Hematopoietic multipotent progenitor cell treated with erythropoietin and hydrocortisone succinate and interleukin-3 and kit ligand, for 8 days (in vitro differentiated cells): ENCODE data around the gene RPL6.
A peak's percentile ranks its signal among the peaks of the same experiment; 100 is the strongest.

Experiments used
- DNase-seq: peaks from one replicate; pipeline ENCODE4 v3.0.0-alpha.2; 2015

RPL6 gene

DNA sequence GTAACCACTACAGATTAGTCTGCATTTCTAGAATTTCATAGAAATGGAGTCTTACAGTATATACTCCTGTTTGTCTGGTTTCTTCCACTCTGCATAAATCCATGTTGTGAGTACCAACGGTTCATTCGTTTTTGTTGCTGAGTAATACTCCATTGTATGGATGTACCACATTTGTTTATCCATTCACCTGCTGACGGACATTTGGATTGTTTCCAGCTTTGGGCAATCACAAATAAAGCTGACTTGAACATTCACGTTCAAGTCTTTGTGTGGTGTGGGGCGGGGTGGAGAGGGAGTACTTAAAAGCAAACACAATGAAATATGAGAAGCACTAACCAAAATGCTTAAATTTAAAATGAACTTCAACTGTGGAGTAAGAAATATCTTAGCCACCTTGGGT is 34.3 kb downstream of the RPL6 start:
- no peak for DNase-seq

DNA sequence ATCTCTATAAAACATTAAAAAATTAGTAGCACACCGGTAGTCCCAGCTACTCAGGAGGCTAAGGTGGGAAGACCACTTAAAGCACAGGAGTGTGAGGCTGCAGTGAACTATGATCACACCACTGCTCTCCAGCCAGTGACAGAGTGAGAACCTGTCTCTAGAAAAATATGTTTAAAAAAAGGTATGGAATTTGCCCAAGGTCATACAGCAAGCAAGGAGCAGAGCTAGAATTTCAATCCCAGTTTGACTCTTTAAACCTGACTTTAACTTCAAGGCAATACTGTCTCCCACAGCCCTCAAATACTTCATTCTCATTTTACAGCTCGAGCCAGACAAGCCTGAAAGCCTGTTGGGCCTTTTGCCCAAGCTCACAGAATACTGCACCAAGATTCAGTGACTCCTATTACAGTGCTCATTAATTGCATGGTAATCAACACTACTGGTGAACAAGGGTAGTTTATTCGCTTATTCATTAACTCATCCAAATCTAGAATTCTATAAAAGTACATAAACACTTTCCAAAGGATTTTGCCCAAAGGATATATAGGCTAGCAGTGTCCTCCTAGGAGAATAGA is 35.2 kb downstream of the RPL6 start:
- DNase-seq: no peak

DNA sequence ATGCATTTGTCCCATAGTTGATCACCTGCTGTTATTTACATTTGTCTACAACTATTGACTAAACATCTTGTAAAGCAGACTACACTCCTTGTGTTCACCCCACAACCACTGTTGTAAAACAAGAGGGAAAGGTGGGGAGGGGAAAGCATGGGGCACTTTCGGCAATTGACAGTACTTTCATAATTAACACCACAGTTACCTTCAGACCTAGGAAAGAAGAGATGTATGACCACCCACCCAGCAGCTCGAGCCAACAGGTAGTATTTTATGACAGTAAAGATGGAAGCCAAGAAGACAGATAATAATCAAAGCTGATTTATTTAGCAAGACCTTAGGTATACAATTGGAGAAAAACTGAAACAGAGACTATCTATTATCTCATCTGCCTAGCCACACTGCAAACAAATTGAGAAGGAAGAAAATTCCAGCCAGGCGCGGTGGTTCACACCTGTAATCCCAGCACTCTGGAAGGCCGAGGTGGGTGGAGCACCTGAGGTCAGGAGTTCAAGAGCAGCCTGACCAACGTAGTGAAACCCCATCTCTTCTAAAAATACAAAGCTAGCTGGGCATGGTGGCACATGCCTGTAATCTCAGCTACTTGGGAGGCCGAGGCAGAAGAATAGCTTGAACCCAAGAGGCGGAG is 38.4 kb downstream of the RPL6 start:
- DNase-seq: no peak

DNA sequence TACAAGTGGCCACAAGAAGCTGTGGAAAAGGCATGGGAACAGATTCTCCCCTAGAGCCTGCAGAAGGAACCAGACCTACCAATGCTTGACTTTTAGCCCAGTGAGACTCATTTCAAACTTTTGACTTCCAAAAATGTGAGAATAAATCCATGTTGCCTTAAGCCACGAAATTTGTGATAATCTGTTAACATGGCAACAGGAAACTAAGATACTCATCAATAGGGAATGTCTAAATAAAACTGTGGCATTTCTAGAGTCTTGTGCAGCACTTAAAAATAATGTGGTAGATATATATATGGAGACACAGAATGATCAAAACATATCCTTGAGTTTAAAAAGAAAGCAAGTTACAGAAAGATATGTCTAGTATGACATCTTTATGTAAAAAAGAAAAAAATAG is 39.2 kb downstream of the RPL6 start:
- no peak for DNase-seq

DNA sequence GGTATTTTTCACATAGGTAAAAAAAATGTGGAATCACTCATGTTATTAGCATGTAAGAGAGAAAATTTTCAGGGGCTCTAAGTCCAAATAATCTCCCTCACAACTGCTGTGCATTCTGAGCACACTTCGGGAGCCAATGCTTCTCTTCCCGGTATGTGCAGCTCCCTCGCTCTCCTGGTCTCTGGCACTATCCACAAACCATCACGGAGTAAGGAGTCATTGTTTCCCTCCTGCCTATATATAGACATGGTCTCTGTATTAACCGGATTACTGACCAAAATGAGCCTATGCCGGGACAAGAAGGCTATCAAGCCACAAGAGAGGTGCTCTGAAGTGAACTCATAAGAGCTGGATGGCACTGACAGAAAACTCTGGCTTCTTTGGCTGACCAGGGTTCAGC is 40.5 kb downstream of the RPL6 start:
- DNase-seq: no peak

DNA sequence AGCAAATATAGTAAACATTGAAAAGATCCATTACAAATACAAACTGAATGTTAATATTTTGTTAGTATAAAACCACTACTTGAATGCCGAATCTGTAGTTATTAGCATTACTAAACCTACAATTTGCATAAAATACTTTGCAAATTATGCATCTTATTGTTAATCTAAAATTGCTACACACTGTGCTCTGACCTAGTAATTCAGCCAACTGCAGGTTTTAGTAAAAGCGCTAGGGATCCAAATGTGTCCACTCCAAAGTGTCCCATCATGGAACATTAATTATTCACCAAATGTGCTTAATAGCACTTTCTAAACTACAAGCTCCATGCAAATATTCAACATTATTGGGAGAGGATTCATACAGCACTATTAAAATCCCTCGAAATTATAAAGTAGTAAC is 41.4 kb downstream of the RPL6 start:
- DNase-seq: no peak

DNA sequence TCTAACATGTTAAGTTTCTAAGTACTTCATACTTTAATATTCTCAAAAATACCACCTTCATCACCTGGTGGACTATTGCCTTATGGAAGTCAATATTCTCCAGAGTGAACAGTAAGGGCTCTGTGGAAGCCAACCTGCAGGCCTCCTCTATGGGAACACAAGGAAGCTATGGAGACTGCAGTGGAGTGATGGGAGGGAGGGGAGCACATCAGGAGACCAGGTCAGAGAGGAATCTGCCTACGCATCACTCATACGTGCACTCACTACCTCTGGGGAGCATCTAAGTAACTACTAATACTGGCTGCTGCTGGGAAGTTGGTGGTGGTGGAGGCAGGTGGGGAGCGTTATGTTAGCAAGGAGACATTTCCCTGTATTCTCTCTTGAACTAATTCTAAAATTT is 47.1 kb downstream of the RPL6 start:
- no peak for DNase-seq

DNA sequence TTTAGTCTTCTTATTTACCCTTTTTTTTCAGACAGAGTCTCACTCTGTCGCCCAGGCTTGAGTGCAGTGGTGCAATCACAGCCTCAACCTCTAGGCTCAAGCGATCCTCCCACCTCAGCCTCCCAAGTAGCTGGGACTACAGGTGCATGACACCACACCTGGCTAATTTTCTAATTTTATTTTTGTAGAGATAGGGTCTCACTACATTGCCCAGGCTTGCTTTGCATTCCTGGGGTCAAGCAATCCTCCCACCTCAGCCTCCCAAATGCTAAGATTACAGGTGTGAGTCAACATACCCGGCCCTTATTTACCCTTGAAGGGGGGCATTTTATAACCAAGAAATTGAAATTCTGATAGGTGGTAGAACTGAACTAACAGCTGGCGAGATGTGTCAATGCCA is 48.1 kb downstream of the RPL6 start:
- DNase-seq: no peak

DNA sequence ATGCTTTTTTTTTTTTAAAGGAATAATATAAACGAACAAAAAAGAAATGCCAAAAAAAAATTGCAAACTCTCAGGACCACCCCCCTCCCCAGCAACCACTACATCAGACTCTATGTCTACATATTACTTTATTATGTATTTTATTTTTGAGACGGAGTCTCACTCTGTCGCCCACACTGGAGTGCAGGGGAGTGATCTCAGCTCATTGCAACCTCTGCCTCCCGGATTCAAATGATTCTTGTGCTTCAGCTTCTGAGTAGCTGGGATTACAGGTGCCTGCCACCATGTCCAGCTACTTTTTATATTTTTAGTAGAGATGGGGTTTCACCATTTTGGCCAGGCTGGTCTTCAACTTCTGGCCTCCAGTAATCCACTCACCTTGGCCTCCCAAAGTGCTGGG is 50.1 kb downstream of the RPL6 start:
- DNase-seq: no peak

DNA sequence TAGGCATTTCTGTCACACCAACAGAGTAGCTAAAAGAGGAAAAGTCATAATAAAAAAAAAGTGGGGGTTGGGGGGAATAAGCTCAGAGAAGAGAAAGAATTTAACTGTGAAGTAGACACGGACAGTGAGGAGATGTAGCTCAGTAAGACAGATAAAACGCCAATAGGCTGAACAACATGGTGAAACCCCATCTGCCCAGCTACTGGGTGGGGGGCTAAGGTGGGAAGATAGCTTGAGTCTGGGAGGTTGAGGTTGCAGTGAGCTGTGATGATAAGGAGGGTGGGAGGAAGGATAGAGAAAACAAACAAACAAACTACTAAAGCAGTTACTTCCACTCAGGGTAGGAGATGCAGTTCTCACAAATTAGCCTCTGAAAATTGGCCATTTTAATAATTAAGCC is 52.2 kb downstream of the RPL6 start:
- DNase-seq: peak; percentile 32
